ENCODE results near the gene CUL9.

The CUL9 gene

DNA sequence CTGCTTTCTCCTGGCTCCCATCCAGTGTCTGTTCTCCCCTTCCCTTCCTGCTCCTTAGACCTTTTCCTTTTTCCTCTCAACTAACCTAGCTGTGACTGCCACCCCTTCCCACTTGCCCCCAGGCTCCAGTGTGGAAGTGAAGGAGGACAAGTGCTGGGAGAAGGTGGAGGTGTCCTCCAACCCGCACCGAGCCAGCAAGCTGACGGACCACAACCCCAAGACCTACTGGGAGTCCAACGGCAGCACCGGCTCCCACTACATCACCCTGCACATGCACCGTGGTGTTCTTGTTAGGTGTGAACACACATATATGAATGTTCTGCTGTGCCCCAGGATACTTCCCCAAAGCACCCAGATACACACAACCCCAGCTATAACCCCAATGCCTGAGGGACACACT is 18.5 kb downstream of the CUL9 start:
- no peak for DNase-seq (ENCODE audit: low spot score)

DNA sequence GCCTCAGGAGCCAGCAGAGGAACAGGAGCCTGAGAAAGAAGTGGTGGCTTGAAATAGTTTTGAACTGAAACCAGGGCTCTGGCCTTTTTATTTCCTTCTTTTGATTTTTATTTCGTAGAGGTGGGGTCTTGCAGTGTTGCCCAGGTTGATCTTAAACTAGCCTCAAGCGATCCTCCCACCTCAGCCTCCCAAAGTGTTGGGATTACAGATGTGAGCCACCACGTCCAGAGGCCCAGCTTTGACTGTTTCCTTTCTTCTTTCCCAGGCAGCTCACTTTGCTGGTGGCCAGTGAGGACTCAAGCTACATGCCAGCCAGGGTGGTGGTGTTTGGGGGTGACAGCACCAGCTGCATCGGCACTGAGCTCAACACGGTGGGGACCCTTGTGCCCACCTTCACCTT is 20.5 kb downstream of the CUL9 start:
- no peak for DNase-seq (ENCODE audit: low spot score)

DNA sequence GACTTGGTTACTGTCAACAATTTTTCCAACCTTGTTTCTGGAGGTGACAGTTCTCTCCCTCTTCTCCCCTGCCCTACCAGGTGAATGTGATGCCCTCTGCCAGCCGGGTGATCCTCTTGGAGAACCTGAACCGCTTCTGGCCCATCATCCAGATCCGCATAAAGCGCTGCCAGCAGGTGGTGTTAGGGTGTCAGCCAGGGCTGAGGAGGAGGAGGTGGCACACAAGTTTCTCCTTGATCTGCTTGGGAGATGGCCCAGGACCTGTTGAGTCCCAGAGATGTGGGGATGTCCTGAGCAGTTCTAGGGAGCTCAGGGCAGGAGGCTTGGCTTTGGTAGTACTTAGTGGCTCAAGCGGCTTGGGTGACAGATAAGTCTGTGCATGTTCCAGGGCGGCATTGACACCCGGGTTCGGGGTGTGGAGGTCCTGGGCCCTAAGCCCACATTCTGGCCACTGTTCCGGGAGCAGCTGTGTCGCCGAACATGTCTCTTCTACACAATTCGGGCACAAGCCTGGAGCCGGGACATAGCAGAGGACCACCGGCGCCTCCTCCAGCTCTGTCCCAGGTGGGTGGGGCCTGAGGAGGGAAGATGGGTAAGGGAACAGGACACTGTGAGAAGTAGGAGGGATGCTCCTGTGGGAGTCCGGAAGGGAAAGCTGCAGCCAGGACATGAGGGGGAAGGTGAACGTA is 21.2 kb downstream of the CUL9 start:
- DNase-seq (ENCODE audit: low spot score): no peak

DNA sequence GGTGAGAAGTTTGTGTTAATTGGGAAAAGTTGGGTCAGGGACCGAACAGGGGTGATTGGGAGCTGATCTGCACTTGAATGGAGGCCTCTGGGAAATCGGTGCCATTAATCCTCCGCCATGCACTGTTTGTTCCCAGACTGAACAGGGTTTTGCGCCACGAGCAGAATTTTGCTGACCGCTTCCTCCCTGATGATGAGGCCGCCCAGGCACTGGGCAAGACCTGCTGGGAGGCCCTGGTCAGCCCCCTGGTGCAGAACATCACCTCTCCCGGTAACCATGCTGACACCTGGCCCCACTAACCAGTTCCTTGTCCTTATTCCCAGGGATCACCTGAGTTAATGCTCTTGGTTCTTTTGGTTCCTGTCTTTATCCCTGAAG is 21.7 kb downstream of the CUL9 start:
- DNase-seq (ENCODE audit: low spot score): no peak

DNA sequence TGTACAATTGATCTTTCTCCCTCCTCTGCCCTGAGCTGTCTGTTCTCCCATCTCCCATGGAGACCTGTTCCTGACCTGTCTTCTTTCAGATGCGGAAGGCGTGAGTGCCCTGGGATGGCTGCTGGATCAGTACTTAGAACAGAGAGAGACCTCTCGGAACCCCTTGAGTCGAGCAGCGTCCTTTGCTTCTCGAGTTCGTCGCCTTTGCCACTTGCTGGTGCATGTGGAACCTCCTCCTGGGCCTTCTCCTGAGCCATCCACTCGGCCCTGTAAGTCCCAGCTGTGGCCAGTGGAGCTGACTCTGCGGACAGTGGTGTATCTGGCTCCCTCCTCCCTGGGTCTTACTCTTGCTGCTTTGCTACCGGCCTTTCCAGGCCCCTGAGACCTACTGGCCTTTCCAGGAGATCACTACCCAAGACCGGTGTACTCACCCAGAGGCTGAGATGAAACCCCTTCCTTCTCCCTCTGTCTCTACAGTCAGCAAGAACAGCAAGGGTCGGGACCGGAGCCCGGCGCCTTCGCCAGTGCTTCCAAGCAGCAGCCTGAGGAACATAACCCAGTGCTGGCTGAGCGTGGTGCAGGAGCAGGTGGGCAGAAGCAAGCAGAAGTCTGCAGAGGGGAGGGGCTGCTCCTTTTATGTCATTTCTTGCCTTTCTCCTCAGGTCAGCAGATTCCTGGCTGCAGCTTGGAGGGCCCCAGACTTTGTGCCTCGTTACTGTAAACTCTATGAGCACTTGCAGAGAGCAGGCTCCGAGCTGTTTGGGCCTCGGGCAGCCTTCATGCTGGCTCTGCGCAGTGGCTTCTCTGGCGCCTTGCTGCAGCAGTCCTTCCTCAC is 22.5 kb downstream of the CUL9 start:
- no peak for DNase-seq (ENCODE audit: low spot score)

DNA sequence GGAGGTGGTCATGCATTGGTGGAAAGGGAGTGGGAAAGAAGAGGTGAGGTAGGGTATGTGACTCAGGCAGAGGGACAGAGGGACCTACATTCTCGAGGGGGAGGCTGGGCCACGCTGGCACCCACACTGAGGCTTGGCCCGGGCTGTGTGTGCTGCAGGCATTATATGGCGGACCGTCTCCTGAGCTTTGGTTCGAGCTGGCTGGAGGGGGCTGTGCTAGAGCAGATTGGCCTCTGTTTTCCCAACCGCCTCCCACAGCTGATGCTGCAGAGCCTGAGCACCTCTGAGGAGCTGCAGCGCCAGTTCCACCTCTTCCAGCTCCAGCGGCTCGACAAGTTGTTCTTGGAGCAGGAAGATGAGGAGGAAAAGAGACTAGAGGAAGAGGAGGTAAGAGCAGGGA is 23.9 kb downstream of the CUL9 start:
- no peak for DNase-seq (ENCODE audit: low spot score)

DNA sequence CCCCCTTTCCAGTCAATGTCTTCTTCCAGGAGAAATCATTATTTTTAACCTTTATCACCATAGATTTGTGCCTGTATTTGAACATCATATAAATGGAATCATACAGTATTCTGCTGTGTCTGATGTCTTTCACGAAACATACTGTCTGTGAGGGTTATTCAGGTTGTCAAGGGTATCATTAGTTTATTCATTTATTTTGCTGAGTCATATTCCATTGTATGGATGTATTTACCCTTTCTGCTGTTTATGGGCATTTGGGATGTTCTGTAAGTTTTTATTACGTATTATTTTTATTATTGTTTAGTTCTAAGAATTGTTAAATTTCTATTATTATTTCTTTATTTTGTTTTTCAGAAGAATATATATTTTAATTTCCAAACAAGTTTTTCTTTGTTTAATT is 25.3 kb downstream of the CUL9 start:
- no peak for DNase-seq (ENCODE audit: low spot score)

DNA sequence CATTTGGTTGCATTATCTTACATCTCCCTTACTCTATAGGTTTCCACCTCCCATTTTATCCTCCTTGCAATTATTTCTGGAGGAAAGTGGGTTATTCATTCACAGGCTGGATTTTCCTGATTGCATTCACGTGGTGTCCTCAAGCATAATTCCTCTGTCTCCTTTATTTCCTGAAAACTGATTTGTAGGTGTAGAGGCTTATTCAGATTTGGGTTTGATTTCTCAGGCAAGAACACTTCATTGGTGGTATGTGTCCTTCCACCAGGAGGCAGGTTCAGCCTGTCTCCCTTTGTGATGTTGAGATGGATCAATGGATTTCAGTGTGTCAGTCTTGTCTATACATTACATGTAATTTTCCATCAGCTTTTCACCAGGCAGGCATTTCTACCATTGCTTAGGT is 30.0 kb downstream of the CUL9 start:
- no peak for DNase-seq (ENCODE audit: low spot score)

DNA sequence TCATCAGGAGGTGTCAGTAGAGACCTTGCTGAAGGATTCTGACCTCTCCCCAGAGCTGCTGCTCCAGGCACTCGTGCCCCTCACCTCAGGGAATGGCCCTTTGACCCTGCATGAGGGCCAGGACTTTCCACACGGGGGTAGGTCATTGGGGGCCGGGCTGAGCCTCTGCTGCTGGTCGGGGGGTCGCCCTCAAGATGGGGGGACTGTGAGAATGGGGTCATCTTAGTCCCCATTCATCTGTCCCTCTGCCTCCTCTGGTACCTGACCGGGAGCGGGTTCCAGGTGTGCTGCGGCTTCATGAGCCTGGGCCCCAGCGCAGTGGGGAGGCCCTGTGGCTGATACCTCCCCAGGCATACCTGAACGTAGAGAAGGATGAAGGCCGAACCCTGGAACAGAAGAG is 31.4 kb downstream of the CUL9 start:
- DNase-seq (ENCODE audit: low spot score): no peak

DNA sequence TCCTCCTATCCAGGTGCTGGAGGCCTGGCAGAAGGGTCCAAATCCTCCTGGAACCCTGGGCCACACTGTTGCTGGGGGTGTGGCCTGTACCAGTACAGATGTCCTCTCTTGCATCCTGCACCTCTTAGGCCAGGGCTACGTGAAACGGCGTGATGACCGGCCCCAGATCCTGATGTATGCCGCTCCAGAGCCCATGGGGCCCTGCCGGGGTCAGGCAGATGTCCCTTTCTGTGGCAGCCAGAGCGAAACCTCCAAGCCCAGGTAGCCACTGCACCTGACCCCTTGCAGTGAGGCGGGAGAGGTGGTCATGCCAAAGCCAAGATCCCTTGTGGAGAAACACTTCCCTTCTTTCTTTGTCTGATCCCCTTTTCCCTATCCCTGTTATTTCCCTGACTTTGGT is 33.1 kb downstream of the CUL9 start:
- DNase-seq (ENCODE audit: low spot score): no peak

DNA sequence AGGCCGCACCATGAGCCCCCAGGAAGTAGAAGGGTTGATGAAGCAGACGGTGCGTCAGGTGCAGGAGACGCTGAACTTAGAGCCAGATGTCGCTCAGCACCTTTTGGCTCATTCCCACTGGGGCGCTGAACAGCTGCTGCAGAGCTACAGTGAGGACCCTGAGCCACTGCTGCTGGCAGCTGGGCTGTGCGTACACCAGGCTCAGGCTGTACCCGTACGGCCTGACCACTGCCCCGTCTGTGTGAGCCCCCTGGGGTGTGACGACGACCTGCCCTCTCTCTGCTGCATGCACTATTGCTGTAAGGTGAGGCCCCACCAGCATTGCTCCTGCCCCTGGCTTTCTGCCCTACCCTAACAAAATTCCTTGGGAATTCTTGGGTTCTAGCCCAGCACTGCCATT is 34.2 kb downstream of the CUL9 start:
- no peak for DNase-seq (ENCODE audit: low spot score)

DNA sequence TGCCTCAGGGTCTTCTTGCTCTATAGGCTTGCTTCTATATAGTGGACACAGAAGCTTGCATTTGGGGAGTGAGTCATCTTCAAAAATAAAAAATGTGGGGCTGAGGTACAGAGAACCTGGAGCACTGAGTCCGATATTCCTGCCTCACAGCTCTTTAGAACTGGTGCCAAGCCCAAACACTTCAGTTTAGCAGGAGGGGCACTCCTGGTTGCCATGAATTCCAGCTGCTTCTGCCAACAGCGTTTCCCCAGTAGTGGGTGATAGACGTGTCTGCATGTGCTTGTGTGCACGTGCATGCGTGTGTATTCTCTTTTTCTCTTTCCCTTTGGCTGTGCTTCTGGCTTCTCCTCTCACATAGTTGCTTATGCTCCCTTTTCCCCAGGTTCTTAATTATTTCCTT is 35.4 kb downstream of the CUL9 start:
- no peak for DNase-seq (ENCODE audit: low spot score)

DNA sequence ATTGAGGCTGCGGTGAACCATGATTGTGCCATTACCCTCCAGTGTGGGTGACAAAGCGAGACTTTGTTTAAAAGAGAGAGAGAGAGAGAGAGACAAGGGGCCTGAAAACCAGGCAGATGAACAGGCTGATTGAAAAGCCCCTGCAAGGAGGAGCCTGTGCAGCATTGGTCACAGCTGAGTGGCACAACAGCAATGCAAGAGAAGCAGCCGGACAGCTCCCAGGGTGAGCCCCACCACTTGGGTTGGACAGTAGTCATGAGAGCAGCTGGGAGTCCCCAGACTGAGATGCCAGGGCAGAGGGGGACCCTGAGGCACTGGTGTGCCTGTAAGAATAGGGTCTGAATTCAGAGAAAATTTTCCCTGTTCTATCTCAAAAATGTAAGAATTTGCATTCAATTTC is 37.1 kb downstream of the CUL9 start:
- no peak for DNase-seq (ENCODE audit: low spot score)

DNA sequence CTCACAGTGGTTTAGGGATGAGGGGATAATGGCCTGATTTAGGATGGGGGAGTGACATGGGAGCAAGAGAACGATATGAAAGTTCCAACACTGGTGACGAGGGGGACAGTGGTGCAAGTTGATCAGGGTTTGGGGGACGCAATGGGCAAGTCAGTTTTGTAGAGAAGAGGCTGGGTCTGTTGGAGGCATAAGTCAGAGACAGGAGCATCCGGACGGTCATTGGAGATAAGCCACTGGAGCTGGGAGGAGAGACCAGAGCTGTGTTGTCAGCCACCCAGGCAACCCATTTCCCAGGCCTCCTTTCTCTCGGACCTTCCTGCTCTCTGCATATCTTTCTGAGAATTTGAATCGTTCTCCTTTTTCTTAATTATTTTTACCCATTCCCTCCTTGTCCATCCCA is 37.8 kb downstream of the CUL9 start:
- no peak for DNase-seq (ENCODE audit: low spot score)

DNA sequence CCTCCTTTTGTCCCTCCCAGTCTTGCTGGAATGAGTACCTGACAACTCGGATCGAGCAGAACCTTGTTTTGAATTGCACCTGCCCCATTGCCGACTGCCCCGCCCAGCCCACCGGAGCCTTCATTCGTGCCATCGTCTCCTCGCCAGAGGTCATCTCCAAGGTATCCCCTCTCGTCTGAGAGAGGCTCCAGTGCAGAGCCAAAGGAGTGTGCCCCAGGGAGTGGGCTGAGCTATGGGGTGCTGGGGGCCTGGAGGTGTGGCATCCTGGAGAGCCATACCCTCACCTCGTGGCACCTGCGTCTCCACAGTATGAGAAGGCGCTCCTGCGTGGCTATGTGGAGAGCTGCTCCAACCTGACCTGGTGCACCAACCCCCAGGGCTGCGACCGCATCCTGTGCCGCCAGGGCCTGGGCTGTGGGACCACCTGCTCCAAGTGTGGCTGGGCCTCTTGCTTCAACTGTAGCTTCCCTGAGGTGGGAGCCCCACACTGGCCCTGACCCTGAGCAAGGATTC is 38.5 kb downstream of the CUL9 start:
- DNase-seq (ENCODE audit: low spot score): no peak

DNA sequence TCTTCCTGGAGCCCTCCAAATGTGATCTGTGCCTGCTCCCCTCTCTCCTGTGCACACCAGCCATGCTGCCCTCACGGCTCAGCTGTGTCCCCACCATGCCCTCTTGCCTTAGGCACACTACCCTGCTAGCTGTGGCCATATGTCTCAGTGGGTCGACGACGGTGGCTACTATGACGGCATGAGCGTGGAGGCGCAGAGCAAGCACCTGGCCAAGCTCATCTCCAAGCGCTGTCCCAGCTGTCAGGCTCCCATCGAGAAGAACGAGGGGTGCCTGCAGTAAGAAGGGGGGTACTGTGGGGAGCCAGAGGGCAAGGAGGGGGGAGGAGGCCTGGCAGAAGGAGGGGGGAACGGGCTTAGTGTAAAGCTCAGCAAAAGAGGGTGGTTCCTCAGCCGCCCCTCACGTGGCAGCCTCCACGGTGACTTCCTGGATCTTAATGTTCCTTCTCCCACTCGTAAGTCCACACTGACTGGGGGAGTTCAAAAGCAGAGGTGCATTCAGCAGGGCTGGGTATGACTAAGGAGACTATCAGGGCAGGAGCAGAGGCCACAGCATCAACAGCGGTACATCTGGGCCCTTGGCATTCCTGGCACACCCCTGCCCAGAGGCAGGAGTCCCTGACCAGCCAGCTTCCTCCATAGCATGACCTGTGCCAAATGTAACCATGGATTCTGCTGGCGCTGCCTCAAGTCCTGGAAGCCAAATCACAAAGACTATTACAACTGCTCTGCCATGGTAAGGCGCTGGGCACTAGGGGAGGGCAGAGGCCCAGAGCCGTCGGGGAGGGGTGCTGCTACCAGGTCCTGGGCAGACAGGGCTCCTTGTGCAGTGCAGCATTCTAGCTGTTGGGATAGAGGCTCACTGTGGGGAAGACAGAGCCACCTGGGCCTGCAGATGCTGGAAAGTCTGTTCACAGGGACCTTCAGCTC is 39.3 kb downstream of the CUL9 start:
- DNase-seq (ENCODE audit: low spot score): no peak

DNA sequence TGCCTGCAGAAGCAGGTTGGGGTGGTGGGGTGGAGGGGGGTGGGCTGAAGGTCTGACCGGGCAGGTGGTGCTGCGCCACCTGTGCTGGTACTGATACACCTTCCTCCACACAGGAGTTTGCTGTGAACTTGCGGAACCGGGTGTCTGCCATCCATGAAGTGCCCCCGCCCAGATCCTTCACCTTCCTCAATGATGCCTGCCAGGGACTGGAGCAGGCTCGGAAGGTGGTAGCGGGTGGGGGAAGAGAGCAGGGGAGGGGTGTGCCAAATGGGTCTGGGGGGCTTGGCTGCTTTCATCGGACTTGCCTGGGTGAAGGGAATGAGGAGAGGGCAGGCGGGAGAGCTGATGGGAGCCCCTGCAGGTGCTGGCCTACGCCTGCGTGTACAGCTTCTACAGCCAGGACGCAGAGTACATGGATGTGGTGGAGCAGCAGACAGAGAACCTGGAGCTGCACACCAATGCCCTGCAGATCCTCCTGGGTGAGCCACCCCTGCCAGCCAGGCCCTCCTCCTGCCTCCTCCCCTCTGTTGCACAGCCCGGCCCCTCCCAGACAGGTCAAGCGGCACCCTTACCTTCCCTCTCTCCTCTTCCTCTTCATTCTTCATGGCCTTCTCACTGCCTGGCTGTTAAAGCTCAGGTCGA is 40.5 kb downstream of the CUL9 start:
- DNase-seq (ENCODE audit: low spot score): no peak

DNA sequence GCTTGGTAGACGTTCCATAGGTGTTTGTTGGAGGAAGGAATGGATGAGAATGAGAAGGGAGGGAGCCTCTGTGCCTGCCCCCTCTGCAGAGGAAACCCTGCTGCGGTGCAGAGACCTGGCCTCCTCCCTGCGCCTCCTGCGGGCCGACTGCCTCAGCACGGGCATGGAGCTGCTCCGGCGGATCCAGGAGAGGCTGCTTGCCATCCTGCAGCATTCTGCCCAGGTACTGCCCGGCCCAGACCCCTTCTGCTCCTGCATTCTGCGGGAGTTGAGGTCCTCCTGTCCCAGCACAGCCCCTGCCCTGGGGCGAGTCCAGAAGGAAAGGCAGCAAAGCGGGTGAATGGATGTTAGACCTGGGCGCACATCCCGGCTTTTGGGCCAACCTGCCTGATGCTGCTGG is 41.2 kb downstream of the CUL9 start:
- no peak for DNase-seq (ENCODE audit: low spot score)

DNA sequence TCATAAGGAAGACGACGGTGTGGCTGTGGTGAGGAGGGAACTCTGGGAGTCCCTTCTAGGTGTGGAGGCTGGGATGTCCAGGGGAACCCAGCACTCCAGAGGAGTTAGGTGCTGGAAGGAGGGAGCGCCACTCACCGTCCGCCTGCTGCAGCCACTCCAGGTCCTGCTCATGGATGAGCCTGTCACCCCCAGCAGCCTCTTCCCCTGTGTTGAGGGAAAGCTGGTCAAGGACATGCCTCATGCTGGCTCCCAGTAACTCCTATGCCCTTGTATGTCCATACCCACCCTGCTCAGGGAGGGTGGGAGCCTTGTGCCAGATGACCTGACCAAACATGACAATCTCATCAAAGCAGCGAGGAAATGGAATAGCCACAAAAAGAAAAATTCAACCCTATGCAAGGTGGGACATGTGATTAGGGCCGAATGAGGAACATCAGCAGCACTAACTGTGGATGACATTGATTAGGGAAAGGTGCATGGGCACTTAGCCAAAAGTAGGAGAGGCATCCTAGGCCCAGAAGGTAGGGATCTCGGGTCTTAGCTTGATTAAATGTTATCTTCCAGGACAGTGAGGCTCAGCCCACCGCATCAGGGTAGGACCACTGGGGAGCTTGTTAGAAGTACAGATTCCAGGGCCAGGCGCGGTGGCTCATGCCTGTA is 44.3 kb downstream of the CUL9 start:
- no peak for DNase-seq (ENCODE audit: low spot score)

DNA sequence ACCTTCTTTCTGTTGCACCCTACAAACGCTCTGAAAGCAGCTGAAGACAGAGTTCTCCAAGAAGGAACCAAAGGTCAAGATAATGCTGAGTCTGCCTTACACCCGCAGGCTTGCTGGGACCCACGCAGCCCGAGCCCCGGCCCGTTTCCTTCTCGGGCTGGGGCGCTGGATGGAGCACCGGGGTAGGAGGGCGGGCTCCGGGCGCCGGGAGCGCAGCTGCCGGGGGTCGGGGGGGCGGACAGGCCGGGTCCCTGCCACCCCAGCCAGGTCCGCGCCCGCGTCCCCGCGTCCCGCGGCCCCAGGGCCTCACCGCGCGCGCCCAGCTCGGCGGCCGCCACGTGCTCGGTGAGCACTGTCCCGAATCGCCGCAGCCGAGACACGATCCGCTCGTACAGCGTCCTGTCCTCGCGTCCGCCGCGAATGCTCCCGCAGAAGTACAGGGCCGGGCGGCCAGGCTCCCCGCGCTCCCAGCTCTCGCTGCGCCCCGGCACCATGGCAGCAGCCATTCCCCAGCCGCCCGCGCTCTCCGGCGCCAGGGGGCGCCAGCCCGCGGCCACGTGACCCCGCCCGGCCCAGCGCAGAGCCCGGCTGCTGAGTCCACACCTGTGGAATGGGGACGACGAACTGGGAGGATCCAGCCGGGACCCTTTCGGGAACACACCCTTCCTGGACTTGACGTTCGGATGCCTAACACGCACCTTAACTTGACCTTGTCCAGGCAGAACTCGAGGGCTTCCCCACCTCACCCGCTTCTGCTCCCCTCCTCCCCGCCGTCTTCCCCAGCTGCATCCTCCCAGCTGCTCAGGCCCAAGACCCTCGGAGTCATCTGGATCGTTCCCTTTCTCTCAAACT is 47.2 kb downstream of the CUL9 start, which contains the start of gene DNPH1:
Gene DNPH1 (minus strand): TSS at position 531 of the 852 bp plus-strand sequence. CDS start 25 bp downstream, at position 506.
- DNase-seq (ENCODE audit: low spot score): peak; percentile 95
